ENCODE data around the gene CIAO3. TPM values are rescaled to one million over a fixed set of nuclear protein-coding genes. Genes with fewer than 3 reads are reported as not detected.

Gene CIAO3
- total and polyA plus RNA-seq, 10 of the 15 experiments (the other 5 are each of a cell fraction or from before 2014, with no cell fraction given) = 1.4 to 37.5 (median 30.8) TPM

- TF ChIP-seq RELA (IDR thresholded peaks at IDR 0.05; ENCODE audit: borderline replicate concordance, partially characterized antibody) (peak; percentile 24), SPI1 (IDR thresholded peaks at IDR 0.05; ENCODE audit: borderline replicate concordance, insufficient read depth, low read depth, low read length) (no peak), SMAD5 (IDR thresholded peaks at IDR 0.05; ENCODE audit: low read depth) (0 out of 2 replicates have a peak, but pooled peaks have one; percentile 45), FOXM1 (IDR thresholded peaks at IDR 0.05; ENCODE audit: low read depth, low read length) (no peak), ZBTB4 (CRISPR knock-in tag; IDR thresholded peaks at IDR 0.05) (no peak), HCFC1 (IDR thresholded peaks at IDR 0.05; ENCODE audit: low read length) (peak; percentile 72), RUNX3 (IDR thresholded peaks at IDR 0.05; ENCODE audit: low read length) (no peak), RELB (IDR thresholded peaks at IDR 0.05; ENCODE audit: low read depth) (no peak), RB1 (IDR thresholded peaks at IDR 0.05; ENCODE audit: borderline replicate concordance) (peak; percentile 63; the same call in 1 of the 2 replicates), DPF2 (IDR thresholded peaks at IDR 0.05) (peak; percentile 70; the same call in 1 of the 2 replicates), USF1 (IDR thresholded peaks at IDR 0.05; ENCODE audit: borderline replicate concordance, extremely low read length, insufficient read depth, low read depth, low read length) (peak; percentile 38), ZNF687 (IDR thresholded peaks at IDR 0.05) (peak; percentile 62; the same call in 1 of the 2 replicates), PKNOX1 (IDR thresholded peaks at IDR 0.05) (peak; percentile 64; the same call in 1 of the 2 replicates), GATAD2B (conservative IDR thresholded peaks at IDR 0.05; ENCODE audit: low read depth) (peak; percentile 52; the same call in 1 of the 2 replicates), POU2F2 (IDR thresholded peaks at IDR 0.05; ENCODE audit: borderline replicate concordance, low read depth, low read length) (peak; percentile 80; the same call in 2 of the 3 replicates)
Measured at GRCh38 chr16:684071-684794, 56.6 kb downstream of the CIAO3 start, which contains the start of gene JMJD8 (continued).

Measured in GM12878 (cell line).